Measurements from ENCODE around the gene MACROD1.

The MACROD1 gene

GRCh38 chr11:64084146-64084950 is 81.6 kb downstream of the MACROD1 start:
- no peak overlapping the region for H3K27ac ChIP-seq

DNA sequence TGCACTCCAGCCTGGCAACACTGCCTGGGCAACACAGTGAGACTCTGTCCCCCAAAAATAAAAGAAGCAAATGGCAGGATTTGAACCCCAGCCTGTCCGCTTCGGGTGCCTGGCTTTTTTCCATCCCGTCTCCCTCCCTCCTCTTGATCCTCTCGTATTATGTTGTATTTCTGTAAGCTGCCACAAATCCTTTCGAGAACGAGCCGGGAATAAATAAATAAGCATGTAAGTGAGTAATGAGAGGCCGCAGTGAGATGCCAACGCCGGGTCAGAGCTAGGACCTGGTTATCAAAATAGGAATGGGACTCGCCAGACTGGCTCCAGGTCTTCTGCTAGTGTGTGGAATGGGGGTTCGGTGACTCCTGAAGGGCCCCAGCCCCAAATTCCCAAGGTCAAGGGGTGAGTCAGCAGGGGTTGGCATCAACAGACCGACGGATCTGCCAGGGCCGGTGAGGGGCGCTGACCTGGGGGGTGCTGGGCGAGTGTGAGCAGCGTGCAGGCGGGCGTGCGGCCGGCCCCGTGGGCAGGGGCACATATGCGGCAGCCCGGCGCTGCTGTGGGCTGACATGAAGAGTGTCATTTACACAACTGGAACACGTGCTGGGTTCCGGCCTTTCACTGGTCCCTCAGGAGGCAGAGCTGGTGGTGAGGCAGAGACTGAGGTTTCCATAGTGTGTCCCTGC is 82.4 kb downstream of the MACROD1 start:
- TF ChIP-seq CTCF (IDR thresholded peaks at IDR 0.05) (no peak), ZFX (IDR thresholded peaks at IDR 0.05; ENCODE audit: borderline replicate concordance) (no peak)
- H3K27ac ChIP-seq, result no peak overlapping the region

More at GRCh38 chr11:64084146-64084950, 81.6 kb downstream of the MACROD1 start:
- TF ChIP-seq CTCF (IDR thresholded peaks at IDR 0.05), result no peak
- TF ChIP-seq ZFX (IDR thresholded peaks at IDR 0.05; ENCODE audit: borderline replicate concordance), result no peak

DNA sequence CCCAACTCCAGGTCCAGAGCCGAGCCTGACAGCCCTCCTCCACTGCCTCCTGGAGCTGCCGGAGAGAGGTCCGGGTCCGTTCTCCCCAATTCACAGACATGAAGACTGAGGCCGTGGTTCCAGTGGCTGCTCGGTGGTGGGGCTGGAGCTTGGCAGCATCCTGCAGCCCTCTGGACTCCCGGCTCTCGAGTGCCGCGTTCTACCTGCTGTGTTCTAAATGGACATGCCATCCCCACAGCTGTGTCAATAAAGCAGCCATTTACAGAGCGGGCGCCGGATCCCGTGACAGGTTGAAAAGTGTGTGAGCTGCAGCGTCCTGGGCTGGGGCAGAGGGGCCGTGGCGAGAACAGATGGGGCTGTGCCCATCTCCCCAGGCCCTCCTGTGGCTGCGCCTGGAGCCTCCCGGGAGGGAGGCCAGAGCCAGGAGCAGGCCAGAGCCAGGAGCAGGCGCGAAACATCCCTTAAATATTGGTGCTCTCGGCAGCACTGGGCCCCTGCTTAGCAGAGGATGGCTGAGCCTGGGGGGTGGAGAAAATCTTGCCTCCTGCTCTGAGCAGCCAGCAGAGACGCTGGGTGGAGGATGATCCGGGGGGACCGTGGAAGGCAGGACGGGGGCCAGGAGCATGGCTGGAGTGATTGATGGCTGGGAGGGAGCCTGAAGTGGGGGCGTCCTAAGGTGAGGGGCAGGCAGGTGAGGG is 84.0 kb downstream of the MACROD1 start:
- TF ChIP-seq CTCF (IDR thresholded peaks at IDR 0.05), result no peak
- no peak for TF ChIP-seq ZFX (IDR thresholded peaks at IDR 0.05; ENCODE audit: borderline replicate concordance)
- H3K27ac ChIP-seq, result no peak overlapping the region

- TF ChIP-seq CTCF (IDR thresholded peaks at IDR 0.05), result no peak
- TF ChIP-seq ZFX (IDR thresholded peaks at IDR 0.05; ENCODE audit: borderline replicate concordance), result no peak
- H3K27ac ChIP-seq, result no peak overlapping the region
Observed at GRCh38 chr11:64080390-64080789, 85.5 kb downstream of the MACROD1 start.

DNA sequence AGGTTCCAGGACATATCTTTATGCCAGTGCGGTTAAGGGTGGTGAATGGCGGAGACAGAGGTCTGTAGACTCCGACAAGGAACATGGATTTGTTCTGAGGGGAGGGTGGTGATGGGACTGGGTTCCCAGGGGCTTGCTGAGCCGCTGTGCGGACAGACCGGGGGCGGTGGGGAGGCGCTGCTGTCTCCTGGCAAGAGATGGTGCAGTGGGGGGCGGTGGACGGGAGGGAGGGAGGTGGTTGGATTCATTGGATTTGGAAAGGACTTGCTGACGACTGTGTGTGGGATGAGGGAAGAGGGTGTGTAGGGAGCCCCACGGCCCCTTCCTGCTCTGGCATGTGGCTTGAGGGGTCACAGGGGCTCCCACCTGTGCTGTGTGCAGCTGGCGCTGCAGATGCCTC is 87.0 kb downstream of the MACROD1 start:
- TF ChIP-seq CTCF (IDR thresholded peaks at IDR 0.05), result no peak
- TF ChIP-seq ZFX (IDR thresholded peaks at IDR 0.05; ENCODE audit: borderline replicate concordance), result no peak
- no peak overlapping the region for H3K27ac ChIP-seq

GRCh38 chr11:64078284-64078683 is 87.6 kb downstream of the MACROD1 start:
- TF ChIP-seq CTCF (IDR thresholded peaks at IDR 0.05) (no peak), ZFX (IDR thresholded peaks at IDR 0.05; ENCODE audit: borderline replicate concordance) (no peak)
- no peak overlapping the region for H3K27ac ChIP-seq
